BLaER1 (cell line): ENCODE measurements around the gene TPO.

ENCODE experiments used
- H3K27ac ChIP-seq: shearing (Covaris generic); formaldehyde crosslinking; 2 replicates; pipeline ENCODE4 v1.8.1; 2022
- H3K27me3 ChIP-seq: shearing (Covaris generic); formaldehyde crosslinking; 2 replicates; pipeline ENCODE4 v1.8.1; 2022
- H3K36me3 ChIP-seq: shearing (Covaris generic); formaldehyde crosslinking; 2 replicates; pipeline ENCODE4 v1.8.1; 2022
- H3K4me1 ChIP-seq: shearing (Covaris generic); formaldehyde crosslinking; 2 replicates; pipeline ENCODE4 v1.8.1; 2022
- H3K4me2 ChIP-seq: shearing (Covaris generic); formaldehyde crosslinking; 2 replicates; pipeline ENCODE4 v1.8.1; 2022
- H3K4me3 ChIP-seq: shearing (Covaris generic); formaldehyde crosslinking; 2 replicates; pipeline ENCODE4 v1.8.1; 2022
- H3K9ac ChIP-seq: shearing (Covaris generic); formaldehyde crosslinking; 2 replicates; pipeline ENCODE4 v1.8.1; 2022
- H3K9me3 ChIP-seq: shearing (Covaris generic); formaldehyde crosslinking; 2 replicates; pipeline ENCODE4 v1.8.1; 2022
- H4K20me1 ChIP-seq: shearing (Covaris generic); formaldehyde crosslinking; 2 replicates; pipeline ENCODE4 v1.8.1; 2022
- Cebpa-rat ChIP-seq: shearing (Covaris generic); IDR thresholded peaks from 2 replicates; pipeline ENCODE4 v1.8.1; 2022

Gene TPO

GRCh38 chr2:1413156-1413710 lies at the start of gene TPO:
Gene TPO (plus strand): TSS chr2:1413463. CDS start chr2:1414409, 946 bp downstream.
- no peak within 1 kb of the TSS for H3K27ac ChIP-seq
- no peak within 1 kb of the TSS for H3K4me2 ChIP-seq
- H3K36me3 ChIP-seq = no peaks in the 10 kb centered on the region
- H3K27me3 ChIP-seq = no peaks in the 10 kb centered on the region
- H4K20me1 ChIP-seq = no peaks in the 10 kb centered on the region
- H3K9me3 ChIP-seq = no peaks in the 10 kb centered on the region
- no peak for TF ChIP-seq Cebpa-rat
- H3K9ac ChIP-seq = no peak within 1 kb of the TSS
- H3K4me3 ChIP-seq = no peak within 1 kb of the TSS
- peaks cover 9% of the 10 kb centered on the region for H3K4me1 ChIP-seq

GRCh38 chr2:1366546-1367134 lies 46.6 kb upstream of the TPO start:
- Histone ChIP-seq H3K4me1 (peaks cover 47% of the 10 kb centered on the region), H3K27me3 (no peaks in the 10 kb centered on the region), H3K4me2 (peak overlapping the region; percentile 70), H3K36me3 (no peaks in the 10 kb centered on the region), H3K4me3 (peak overlapping the region; percentile 20; the same call in 1 of the 2 replicates), H4K20me1 (no peaks in the 10 kb centered on the region), H3K27ac (peak overlapping the region; percentile 26; the same call in 1 of the 2 replicates), H3K9ac (peak overlapping the region; percentile 7; the same call in 1 of the 2 replicates), H3K9me3 (no peaks in the 10 kb centered on the region)
- no peak for TF ChIP-seq Cebpa-rat

GRCh38 chr2:1367601-1368000 lies 45.7 kb upstream of the TPO start:
- Histone ChIP-seq H4K20me1 (no peaks in the 10 kb centered on the region), H3K9ac (no peak overlapping the region), H3K27ac (no peak overlapping the region), H3K4me2 (peak overlapping the region; percentile 70), H3K4me1 (peaks cover 57% of the 10 kb centered on the region), H3K36me3 (no peaks in the 10 kb centered on the region), H3K9me3 (no peaks in the 10 kb centered on the region), H3K4me3 (no peak overlapping the region), H3K27me3 (no peaks in the 10 kb centered on the region)
- no peak for TF ChIP-seq Cebpa-rat

GRCh38 chr2:1369905-1370304 lies 43.4 kb upstream of the TPO start:
- Histone ChIP-seq H4K20me1 (no peaks in the 10 kb centered on the region), H3K36me3 (no peaks in the 10 kb centered on the region), H3K9me3 (peaks cover 3% of the 10 kb centered on the region), H3K4me2 (no peak overlapping the region), H3K4me3 (no peak overlapping the region), H3K9ac (no peak overlapping the region), H3K27me3 (no peaks in the 10 kb centered on the region), H3K27ac (no peak overlapping the region), H3K4me1 (peaks cover 66% of the 10 kb centered on the region)
- TF ChIP-seq Cebpa-rat = no peak

- Histone ChIP-seq H3K4me2 (no peak overlapping the region), H3K27me3 (no peaks in the 10 kb centered on the region), H3K9ac (no peak overlapping the region), H3K36me3 (no peaks in the 10 kb centered on the region), H4K20me1 (no peaks in the 10 kb centered on the region), H3K9me3 (peaks cover 9% of the 10 kb centered on the region), H3K4me1 (peaks cover 64% of the 10 kb centered on the region), H3K27ac (no peak overlapping the region), H3K4me3 (no peak overlapping the region)
- no peak for TF ChIP-seq Cebpa-rat
These were observed 42.8 kb upstream of the TPO start for GRCh38 chr2:1370461-1370860.

GRCh38 chr2:1371082-1371481 lies 42.2 kb upstream of the TPO start:
- Histone ChIP-seq H3K4me1 (peaks cover 64% of the 10 kb centered on the region), H3K36me3 (no peaks in the 10 kb centered on the region), H4K20me1 (no peaks in the 10 kb centered on the region), H3K27me3 (no peaks in the 10 kb centered on the region), H3K4me3 (no peak overlapping the region), H3K9me3 (peaks cover 15% of the 10 kb centered on the region), H3K9ac (no peak overlapping the region), H3K27ac (no peak overlapping the region), H3K4me2 (peak overlapping the region; percentile 35)
- TF ChIP-seq Cebpa-rat = no peak

- peaks cover 37% of the 10 kb centered on the region for H3K9me3 ChIP-seq
- no peak overlapping the region for H3K9ac ChIP-seq
- H3K36me3 ChIP-seq = no peaks in the 10 kb centered on the region
- no peak for TF ChIP-seq Cebpa-rat
- peaks cover 57% of the 10 kb centered on the region for H3K4me1 ChIP-seq
- H3K4me2 ChIP-seq = peak overlapping the region; percentile 40
- H3K4me3 ChIP-seq = no peak overlapping the region
- no peaks in the 10 kb centered on the region for H4K20me1 ChIP-seq
- no peak overlapping the region for H3K27ac ChIP-seq
- no peaks in the 10 kb centered on the region for H3K27me3 ChIP-seq
These were observed 39.4 kb upstream of the TPO start for GRCh38 chr2:1373830-1374229.

GRCh38 chr2:1374287-1374686 lies 39.0 kb upstream of the TPO start:
- no peak overlapping the region for H3K27ac ChIP-seq
- H3K36me3 ChIP-seq = no peaks in the 10 kb centered on the region
- H3K9ac ChIP-seq = no peak overlapping the region
- H3K4me2 ChIP-seq = peak overlapping the region; percentile 40; the same call in 1 of the 2 replicates
- peaks cover 37% of the 10 kb centered on the region for H3K9me3 ChIP-seq
- no peak for TF ChIP-seq Cebpa-rat
- no peaks in the 10 kb centered on the region for H4K20me1 ChIP-seq
- H3K4me3 ChIP-seq = no peak overlapping the region
- no peaks in the 10 kb centered on the region for H3K27me3 ChIP-seq
- H3K4me1 ChIP-seq = peaks cover 57% of the 10 kb centered on the region

GRCh38 chr2:1375794-1376193 lies 37.5 kb upstream of the TPO start:
- H3K9ac ChIP-seq = no peak overlapping the region
- H3K4me1 ChIP-seq = peaks cover 57% of the 10 kb centered on the region
- TF ChIP-seq Cebpa-rat = no peak
- H3K4me3 ChIP-seq = no peak overlapping the region
- H3K27me3 ChIP-seq = no peaks in the 10 kb centered on the region
- H3K4me2 ChIP-seq = peak overlapping the region; percentile 49
- no peak overlapping the region for H3K27ac ChIP-seq
- H3K36me3 ChIP-seq = no peaks in the 10 kb centered on the region
- peaks cover 37% of the 10 kb centered on the region for H3K9me3 ChIP-seq
- no peaks in the 10 kb centered on the region for H4K20me1 ChIP-seq

GRCh38 chr2:1377473-1377872 lies 35.8 kb upstream of the TPO start:
- peaks cover 37% of the 10 kb centered on the region for H3K9me3 ChIP-seq
- H3K27me3 ChIP-seq = no peaks in the 10 kb centered on the region
- H3K4me2 ChIP-seq = peak overlapping the region; percentile 49; the same call in 1 of the 2 replicates
- H3K4me1 ChIP-seq = peaks cover 51% of the 10 kb centered on the region
- H3K27ac ChIP-seq = no peak overlapping the region
- no peak overlapping the region for H3K4me3 ChIP-seq
- no peak overlapping the region for H3K9ac ChIP-seq
- no peak for TF ChIP-seq Cebpa-rat
- H4K20me1 ChIP-seq = no peaks in the 10 kb centered on the region
- no peaks in the 10 kb centered on the region for H3K36me3 ChIP-seq
